Measurements from ENCODE around the gene APOBEC4. TPM values are rescaled to one million over a fixed set of nuclear protein-coding genes. Genes with fewer than 3 reads are reported as not detected.
A peak's percentile ranks its signal among the peaks of the same experiment; 100 is the strongest.

APOBEC4 gene
- total RNA-seq, 1 donor from 2014 or later: not detected

DNA sequence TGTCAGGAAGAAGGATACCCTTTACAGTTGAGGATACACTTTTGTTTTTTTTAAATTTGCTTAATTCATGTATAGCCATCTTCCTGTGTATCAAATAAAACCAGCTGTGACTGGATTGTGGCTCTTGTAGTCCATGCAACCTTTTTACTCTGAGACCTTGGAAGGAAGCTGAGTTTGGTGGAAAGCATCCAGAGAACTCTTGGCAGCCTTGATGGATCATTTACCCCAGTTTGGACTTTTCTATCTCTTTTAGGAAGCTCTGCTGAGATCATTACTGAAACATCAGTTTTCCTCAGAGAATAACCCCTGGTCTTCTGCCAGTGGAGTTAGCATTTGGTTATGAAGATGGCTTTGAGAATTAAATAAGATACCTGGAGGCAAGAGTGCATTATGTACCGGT is 21.2 kb upstream of the APOBEC4 start:
- ATAC-seq: no peak

DNA sequence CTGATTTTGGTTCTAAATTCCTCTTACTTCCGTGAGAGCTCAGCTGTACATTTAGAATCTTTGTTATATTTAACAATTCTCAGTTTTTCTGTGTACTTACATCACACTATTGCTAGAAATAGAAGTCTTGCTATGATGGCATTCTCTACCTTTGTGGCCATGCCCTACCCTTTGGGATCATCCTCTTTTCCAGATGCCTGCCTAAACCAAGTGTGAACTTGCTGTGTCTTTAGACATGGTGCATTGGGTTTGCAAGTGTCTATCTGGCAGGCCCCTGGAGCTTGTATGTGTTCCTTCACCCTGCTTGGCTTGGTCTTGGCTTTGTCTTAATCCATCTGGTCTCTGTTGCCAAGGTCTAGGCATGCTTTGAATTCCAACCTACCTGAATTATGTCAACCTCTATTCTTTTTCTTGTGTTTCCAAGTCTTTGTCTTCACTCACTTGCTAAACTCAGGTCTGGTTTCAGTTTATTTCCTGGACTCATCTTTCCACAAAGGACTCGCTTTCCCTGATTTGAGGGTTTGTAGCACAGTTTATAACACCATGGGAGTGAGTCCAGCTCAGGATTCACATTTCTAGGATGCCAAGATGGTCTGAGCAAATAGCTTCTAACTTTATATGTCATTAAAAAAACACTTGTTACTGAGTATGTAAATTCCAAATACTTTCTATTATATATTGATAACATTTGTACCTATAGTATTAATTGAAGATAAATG is 20.6 kb upstream of the APOBEC4 start:
- no peak for ATAC-seq

DNA sequence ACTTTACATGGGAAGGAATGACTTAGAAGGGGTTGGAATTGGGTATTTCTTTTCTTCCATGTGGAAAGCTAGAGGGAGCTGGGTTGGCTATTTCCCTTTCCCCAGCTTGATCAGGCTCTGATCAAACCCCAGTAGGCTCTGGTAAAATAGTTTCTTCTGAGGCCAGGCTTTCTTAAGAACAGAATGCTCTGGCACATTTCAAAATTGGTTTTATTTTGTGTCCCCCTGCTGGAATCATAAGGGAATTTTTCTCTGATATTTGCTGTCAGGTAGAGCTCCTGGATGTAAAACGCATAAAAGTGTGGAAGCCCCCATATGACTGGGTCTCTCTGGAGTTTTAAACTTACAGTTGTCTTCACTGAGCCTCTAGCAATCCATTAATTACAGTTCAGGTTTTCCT is 17.1 kb upstream of the APOBEC4 start:
- ATAC-seq: no peak

DNA sequence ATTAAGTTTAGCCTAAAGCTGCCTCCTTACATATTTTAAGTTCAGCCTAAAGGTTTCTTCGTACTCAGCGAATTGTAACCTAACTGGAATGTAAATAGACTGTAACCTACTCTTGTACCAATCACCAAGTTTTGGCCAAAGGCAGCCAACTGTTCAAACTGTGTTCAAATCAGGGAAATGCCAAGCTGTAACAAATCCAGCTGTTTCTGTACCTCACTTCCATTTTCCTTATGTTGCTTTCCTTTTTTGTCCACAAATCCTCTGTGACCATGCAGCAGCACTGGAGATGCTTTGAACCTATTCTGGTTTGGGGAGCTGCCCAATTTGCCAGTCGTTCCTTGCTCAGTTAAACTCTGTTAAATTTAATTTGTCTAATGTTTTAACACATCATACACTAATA is 3.2 kb upstream of the APOBEC4 start:
- no peak for ATAC-seq

DNA sequence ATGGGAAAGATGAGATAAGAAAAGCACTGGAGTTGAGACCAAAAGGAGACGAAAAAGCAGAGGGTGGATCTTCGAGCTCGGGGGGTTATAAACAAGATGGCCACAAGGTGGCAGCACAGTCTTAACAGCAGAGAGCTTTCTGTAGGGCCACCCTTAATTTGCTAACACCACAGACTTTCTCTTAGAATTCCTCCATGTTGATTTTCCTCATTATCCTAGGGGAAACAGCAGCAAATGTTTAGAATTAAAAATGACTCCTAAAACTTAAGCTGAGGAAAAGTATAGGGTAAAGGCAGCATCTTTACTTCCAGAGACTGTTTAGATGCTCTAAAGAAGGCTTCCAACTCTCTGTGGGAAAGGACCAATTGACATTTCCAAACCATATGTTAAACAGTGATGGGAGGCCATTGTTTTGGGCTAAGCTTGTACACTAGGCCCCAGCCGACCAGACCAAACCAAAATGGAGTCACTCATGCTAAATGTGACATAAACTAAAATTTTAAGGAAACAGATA is 2.5 kb upstream of the APOBEC4 start:
- peak; percentile 80 for ATAC-seq

DNA sequence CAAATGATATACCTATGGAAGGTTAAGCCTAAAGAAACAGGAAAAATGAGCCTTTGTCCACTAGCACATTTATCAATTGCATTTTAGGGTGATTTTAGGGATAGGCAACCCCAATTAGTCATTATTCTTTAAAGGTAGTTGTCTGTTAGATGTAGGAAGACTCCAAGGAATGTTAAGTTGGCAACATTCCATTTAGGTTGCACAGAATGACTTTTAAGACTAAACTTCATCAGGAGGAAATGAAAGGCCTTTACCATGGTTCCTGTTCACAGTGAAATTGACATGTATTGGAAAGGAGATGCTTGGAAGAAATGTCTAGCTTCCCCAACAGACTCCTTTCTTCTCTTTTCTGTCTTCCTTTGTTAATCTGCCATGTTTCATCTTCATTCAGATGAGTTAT is 1.6 kb upstream of the APOBEC4 start:
- no peak for ATAC-seq

DNA sequence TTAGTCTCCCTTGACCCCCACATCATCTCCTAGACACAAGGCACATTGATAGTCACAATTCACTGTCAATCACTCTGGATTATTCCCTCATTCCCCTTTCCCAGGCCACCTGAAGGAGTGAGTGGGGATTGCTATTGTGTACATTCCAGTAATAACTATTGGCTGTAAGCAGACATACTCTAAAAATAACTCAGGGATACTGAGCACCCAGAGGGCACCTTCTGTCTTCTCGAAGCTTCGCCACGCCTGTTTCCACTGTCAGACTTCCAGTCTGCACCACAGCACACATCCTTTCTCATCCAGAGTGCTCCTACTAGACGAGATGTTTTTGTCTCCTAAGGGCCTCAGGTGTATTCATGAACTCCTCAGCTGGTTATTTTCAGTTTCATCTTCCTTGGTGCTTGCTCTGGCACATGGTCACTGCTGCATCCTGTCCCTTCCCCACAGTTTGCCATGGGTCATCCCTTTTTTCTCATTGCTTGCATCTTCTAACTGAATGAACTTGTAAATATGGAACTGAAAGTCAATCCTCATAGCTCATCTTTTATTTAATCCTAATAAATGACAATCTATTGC is 848 bp upstream of the APOBEC4 start:
- no peak for ATAC-seq

DNA sequence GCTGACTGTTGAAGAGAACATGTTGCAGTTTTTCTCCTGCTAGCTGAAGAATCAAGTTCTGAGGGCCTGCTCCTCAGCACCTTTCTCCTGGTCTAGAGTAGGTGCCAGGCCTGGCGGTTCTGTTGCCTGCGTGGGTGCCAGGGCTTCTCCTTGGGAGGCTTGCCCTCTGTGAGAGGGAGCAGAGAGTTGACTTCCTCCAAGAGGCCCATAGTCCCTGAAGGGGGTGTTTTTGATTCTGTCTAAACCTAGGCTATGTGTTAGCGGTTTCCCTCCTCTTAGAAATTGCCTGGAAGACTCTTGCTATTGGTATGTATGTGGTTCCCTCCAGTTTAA is 312 bp upstream of the APOBEC4 start:
- no peak for ATAC-seq

DNA sequence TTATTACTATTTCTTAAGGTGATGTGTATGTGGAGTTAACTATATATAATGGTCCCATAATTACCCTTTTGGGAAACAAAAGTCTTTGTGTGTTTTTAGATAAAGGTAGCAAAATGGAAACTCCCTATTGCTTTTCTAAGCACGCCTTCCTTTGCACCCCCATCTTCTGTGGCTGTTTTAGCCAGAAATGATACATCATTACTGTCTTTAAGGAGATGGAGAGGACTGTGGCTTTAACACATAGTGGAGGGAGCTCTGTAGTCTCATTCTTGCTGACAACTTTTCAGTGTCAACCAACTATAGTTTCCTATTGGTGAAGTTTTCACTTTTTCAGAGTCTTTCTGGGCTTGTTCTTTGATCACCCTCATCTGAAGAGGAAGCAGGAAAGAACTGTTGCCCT is 1.0 kb downstream of the APOBEC4 start:
- no peak for ATAC-seq

DNA sequence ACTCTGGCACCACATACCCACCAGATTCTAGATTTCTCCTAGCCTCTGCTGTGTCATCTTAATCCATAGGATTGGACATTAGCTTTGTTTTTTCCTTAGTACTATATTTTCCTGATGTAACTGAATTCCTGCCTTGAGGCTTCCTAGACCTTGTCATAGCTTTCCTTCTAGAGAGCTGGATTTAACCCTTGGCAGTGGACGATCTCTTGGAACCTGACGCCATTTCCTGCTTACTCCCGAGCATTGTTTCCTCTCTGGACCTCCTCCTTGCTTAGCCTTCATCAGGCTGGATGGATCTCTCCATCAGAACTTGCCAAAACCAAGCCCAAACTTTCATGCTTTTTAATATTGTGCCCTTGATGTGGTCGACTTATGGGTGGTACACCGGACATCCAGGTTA is 1.5 kb downstream of the APOBEC4 start:
- no peak for ATAC-seq

DNA sequence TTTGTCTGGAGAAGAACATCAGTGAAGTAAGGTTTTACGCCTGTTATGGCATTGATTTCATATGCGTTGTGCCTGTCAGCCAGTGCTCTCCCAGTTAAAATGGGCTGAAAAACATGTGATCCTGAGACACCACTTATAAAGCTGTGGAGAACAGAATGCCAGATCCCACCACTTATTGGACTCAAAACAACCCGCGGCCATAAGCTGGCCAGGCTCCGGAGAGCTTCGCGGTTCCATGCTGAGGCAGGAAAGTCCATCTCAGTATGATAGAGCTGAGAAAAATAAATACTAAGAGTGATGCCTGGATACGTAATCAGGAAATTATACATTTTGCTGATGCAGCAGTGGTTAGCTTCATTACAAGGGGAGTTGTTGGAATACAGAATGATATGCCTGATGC is 5.1 kb downstream of the APOBEC4 start:
- no peak for ATAC-seq

DNA sequence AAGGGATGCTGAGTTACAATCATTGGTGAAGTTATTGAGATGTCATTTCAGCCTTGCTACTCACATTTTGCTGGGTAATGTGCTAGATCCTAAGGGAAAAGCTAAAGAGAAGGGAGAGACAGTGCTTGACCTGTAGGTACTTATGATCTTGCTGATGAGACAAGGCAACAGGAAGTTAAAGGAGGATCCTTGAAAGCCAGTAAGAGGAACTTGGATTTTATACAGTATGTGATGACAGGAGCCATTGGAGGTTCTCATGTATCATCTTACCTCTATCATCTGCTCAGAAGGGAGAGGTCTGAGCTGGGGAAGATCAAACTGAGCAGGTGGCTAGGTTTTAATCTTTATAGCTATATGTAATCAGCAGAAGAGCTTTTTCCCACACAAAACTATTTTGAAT is 6.3 kb downstream of the APOBEC4 start:
- ATAC-seq: no peak

DNA sequence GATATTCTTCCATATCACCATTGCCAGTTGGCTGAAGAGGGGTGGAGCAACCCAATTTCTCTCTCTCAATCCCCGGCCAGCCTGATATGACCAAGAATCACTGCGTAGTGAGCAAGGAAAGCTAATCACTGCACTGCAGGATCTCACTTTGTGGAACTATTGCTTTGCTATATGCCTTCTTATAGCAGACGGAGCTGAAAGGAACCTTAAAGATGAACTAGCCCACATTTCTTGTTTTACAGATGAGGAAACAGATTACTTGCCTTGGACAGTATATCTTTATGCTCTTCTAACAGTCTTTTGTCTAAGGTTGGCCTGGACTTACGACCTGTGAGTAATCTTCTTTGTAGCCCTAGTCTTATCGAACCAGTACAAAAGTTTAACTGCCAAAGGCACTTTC is 7.6 kb downstream of the APOBEC4 start:
- ATAC-seq: no peak

DNA sequence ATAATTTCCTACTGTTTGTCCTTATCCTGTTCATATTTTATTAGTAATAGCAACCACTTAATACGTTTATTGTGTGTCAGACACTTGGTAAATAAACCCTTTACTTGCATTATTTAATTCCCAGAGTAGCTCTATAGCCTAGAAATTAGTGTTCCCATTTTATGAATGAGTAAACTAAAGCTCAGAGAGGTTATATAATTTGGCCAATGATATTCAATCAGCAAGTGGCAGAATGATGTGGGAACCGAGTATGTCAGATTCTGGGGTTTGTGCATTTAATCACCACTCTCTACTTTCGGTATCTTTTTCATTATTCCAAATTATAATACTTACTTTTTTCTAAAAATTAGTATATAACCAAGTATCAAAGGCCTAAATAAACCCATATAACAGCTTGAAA is 10.9 kb downstream of the APOBEC4 start:
- ATAC-seq: no peak

DNA sequence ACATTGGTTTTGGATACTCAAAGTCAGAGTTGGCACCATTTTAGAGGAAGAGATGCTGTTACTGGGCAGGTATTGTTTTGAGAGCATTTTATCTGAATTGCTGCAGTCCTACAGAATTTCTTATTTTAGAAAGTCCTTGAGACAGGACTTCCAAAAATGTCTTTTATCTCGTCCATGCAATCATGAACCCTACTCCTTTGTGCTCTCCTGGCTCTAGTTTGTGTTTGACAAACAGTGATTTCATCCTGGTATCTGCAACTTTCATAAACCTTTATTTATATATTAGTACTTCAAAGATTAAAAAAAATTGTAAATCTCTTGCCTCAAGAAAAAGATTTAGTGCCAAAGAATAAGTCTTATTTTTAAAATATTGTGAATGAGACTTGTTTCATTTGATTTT is 12.9 kb downstream of the APOBEC4 start:
- no peak for ATAC-seq

DNA sequence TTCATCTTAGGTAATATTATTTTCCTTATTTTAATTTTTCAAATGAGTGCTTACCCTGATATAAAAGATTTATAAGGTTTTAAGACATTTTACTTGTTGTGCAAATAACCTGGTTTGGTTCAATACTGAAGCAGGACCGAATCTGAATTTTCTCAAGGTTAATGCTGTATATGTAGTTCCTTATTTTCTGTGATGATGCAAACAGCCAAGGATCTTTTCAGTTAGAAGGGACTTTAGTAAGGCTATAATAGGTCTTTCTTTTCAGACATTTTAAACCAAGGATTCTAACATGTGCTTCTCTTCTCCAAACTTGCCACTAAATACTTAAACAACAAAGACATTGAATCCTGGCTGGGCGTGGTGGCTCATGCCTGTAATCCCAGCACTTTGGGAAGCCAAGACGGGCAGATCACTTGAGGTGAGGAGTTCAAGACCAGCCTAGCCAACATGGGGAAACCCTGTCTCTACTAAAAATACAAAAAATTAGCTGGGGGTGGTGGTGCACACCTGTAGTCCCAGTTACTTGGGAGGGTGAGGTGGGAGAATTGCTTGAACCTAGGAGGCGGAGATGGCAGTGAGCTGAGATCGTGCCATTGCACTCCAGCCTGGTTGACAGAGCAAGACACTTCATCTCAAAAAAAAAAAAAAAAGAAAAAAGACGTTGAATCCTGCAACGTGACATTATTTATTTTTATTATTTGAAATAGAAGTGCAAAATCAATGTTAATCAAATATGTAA is 14.3 kb downstream of the APOBEC4 start:
- ATAC-seq: no peak

DNA sequence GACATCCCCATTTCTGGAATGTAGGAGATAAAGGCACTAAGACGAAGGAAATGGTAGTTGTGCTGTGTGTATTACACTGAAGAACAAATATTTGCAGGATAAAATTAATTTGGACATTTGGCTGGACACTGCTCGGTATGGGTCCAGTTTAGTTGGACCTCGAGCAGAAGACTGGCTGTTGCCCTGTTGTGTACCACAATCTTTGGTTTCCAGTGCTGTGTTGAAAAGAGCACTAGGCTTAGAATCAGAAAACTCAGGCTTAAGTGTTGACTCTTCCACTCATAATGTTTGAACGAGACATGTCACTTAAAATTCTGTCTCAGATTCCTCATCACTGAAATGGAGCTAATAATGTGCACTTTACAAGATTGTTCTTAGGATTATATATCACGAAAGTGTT is 16.3 kb downstream of the APOBEC4 start:
- ATAC-seq: no peak

DNA sequence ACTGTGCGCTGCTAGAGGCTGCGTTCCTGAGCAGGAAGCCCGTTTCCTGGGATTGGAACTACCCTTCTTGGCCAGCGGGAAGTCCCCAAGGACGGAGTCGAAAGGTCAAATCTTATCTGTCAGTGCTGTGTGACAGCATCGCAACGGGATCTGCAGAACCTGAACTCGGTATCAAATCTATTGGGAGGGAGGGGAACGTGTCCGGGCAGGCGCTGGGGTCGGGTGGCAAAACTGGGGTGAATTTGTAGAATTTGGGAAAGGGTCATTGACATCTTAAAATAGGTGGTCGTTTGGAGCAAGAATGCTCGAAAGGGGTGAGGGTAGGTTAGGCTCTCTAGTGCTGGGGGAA is 16.8 kb downstream of the APOBEC4 start:
- no peak for ATAC-seq

DNA sequence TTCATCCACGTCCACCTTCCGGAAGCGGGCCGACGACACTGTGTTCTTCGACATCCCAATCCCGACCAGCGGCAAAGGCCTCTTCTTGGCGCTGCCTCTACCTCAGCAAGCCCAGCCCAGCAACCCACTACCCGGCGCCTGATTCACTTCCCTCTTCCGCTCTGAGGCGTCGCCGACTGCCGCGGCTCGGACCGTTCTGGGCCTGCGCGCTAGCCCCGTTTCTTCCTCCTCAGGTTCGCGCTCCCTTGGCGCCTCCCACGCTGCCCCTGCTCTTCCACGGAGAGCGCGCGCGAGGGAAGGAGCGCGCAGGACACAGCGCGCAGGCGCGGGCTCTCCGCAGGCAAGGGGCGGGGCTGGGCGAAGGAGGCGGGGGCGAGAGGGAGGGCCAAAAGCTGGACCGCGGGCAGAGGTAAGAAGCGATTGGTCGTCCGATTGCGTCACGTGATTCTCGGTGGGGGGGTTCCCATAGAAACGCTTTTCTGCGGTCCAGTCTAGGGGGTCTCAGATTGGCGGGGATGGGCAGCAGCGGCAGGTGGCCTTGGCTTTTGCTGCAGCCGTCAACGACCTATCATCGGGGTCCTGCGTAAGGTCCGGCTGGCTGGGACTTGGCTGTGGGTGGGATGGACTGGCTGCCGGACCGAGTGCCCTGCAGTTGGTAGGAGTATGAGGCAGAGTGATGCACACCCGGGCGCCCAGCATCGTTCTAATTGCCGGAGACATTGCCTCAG is 17.3 kb downstream of the APOBEC4 start, which contains the start of gene ARPC5:
Gene ARPC5 (minus strand): TSS at position 178 of the 728 bp plus-strand sequence. CDS start 124 bp downstream, at position 54.
- ATAC-seq: peak; percentile 99

DNA sequence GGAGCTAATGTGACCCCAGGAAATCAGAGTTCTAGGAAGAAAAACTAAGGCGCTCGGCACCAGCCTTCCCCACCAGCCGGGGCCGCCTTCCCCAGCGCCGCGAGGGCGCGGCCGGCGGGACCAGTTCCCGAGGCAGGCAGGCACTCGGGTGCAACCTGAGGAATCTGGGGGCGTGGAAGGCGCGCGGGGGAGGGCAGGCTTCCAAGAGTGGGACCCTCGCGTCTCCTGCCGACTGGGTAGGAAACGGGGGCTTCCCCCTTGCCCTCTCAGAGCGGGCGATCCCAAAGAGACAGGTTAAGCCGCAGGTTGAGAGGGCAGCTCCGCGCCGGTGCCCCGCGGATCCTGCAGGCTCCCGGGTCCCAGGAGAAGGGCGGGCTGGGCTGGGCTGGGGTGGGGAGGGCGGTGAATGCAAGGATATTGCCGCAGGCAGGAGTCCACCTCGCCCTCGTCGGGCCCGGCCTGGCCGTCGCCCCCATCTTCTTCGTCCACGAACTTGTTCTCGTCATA is 18.0 kb downstream of the APOBEC4 start:
- ATAC-seq: peak; percentile 62

DNA sequence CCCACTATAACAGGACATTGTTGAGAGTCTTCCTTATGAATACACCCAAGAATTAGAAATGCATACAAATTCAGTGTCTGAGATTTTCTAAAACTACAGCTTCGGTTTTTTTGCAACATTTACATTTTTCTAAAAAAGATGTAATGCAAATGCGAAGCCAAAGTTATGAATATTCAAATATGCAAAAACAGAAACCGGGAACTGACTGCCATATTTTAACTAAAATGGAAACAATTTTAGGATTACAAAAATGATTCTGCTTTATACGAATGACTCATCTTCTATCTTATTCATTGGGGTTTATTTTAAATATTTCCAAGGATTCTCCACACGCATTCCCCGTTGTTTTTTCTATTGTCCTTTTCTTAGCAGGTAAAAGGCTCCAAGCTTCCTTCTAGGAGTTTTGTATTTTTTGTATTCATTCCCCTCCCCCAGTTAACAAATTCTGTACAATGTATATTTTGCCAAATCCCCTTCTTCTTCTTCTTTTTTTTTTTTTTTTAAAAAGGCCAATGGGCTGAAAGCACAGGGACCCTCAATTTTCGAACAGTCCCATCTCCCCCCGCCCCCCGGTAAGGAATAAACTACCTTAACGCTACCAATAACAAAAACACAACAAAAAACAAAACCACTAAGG is 18.6 kb downstream of the APOBEC4 start:
- ATAC-seq: no peak

DNA sequence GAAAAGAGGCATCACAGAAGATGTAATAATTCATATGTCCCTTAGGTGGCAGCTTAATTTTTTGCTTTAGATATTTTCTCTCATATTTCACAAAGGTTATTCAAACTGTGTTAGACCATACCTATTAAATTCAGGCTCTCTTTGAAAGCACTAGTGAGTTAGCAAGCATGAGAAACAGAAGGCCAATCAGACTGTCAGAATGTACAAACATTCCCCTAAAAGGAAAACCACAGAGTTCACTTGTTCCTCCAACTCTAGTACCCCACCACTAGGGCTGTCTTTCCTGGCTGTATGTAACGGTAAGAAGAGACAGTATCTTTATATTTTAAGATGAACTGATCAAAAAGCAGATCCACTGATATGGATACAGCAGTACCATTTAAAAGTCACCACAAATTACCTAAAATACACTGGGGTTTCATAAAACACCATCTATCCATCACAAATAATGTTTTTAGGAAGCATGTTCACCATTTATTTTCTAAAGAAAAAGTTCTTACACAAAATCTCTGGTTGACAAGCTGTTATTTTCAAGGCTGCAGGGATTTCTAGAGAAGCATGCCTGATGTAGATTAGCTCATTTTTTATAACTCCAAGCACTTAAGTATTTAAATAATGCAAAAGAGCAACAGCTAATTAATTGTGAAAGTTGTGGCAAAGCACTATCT is 19.3 kb downstream of the APOBEC4 start:
- no peak for ATAC-seq
